HS-5 (cell line): ENCODE measurements around the gene AAR2.

Experiments used
- DNase-seq: peaks from one replicate; pipeline ENCODE4 v3.0.0-alpha.2; 2012; ENCODE audit warnings: low read depth

AAR2 gene

DNA sequence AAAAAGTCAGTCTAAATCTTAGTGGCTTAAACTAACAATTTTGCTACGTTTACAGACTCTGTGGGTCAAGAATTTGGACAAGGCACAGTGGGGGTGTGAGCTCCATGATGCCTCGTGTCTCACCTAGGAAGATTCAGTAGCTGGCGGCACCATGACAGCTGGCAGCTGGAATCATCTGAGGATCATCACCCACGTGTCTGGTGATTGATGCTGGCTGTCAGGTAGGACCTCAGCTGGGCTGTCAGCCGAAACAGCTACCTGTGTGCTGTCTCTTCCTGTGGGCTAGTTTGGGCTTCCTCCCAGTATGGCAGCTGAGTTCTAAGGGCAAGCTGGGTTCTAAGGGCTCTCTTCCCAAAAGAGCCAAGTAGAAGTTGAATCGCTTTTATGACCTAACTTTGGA, 43.5 kb downstream of the AAR2 start:
- DNase-seq, result no peak

DNA sequence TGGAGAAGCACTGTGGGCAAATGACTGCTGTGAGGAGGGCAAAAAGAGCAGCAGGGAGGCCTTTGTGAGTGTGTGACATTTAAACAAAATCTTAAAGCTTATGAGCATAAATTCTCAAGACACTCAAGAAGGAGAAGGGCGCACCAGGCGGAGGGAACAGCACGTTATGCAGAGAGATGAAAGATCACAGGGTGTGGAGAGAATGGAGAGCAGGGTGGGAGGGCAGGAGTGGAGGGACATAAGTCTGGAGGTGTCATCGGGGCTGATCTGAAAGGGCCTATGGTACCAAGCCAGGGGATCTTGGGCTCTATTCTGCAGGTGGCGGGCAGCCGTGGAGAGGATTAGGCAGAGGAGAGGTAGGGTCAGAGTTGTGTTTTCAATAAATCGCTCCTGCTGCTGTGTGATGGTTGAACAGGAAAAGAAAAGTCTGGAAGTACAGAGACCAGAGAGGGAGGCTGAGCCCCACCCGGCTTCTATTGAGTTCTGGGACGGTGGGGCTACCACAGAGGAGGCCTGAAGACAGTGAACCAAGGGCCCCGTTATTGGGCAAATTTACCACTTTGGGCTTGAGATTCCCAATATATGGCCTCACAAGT, 45.6 kb downstream of the AAR2 start:
- DNase-seq, result no peak

DNA sequence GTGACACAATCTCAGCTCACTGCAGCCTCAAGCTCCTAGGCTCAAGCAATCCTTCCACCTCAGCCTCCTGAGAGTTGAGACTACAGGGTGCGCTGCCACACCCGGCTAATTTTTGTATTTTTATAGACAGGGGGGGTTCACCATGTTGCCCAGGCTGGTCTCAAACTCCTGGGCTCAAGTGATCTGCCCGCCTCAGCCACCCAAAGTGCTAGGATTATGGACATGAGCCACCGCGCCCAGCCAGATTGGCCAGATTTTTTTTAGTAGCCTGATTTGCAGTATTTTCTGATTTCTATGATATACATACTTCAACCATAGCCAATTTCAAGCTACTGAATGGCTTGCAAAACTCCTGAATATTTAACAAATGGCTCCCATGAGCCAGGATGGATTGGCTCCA, 48.5 kb downstream of the AAR2 start:
- DNase-seq, result no peak

DNA sequence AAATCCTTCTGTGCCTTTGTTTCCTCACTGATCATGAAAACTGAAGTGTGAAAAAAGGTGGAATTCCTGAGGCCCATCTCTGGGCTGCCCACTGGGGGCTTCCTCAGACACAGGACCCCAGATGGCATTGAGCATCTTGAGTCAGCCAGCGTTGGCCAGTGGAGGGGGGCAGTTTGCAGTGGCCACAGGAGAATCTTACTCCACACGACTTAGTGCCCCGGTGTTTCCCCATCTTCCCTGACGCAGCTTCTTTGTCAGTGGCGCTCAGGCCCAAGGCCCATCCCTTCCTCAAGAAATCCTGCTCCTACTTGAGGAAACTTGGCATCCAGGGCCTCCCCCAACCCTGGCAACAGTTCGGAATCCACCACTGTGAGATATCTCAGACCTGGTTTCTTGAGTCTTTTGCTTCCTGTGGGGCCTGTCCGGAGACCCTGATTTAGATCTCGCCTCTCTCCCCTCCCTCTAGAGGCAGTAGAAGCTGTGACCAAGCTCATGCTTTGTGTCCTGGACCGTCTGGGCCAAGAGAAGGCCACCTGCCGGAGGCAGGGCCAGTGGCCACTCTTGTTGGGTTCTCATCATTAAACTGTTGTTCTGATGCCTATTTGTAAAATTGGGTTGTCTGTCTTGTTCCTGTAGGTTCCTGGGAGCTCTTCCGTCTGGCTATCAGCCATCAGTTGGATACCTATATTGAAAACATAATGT, 49.6 kb downstream of the AAR2 start:
- DNase-seq, result no peak

DNA sequence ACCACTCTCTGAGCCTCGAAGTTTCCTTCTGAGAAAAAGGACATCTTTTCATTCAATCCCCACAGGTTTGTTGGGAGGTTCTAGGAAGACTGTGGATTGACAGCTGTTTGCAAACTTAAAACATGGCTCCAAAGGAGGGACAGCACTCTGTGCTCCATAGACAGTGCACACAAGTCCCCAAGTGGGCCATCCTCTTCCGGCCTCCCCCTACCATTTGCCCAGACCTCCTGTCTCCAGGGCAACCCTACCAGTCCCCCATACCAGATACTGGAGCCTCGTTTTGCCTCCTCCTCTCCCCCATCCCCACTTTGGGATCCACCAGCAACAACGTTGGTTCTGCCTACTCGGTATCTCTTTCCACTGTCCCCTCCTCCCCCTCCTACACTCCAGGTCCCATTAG, 61.4 kb downstream of the AAR2 start:
- DNase-seq, result no peak

DNA sequence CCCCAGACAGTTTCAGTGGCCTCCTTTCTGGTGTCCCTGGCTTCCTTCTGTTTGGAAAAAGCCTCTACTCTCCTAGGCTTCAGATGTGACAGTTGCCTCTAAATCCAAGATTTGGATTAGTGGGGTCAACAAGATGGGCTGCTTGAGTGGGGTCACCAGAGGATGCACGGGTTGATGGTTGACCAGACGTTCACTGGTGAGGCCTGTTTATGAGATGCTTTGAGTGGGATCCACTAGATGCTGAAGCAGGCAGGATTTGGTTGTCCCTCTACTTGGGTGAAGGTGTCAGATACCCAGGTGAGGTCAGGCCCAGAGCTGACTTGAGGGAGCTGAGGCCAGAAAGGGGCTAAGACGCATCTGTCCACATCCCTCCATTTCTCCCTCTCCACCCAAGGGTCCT, 61.8 kb downstream of the AAR2 start:
- DNase-seq, result no peak

DNA sequence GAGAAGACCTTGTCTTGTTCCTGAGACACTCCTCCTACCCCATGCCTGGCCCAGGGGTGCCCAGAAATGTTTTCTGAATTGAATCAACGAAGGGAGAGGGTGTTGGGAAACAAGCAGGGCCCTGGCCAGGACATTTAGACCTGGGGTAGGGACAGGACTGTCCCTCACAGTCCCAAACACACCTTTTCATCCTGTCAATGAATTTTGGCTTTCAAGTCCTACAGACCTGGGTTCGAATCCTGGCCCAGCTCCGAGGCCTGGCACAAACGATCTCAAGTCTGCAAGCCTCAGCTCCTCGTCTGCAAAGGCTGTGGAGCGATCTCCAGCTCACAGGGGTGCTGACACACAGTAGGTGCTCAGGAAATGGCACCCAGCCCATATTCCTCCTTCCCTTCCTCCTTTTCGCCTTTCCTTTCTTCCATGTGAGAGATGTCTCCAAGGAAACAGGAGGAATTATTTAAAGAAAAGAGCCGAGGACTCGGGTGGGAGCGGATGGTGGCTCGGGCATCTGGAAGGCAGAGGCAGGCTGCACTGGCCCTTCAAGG, 62.6 kb downstream of the AAR2 start:
- no peak for DNase-seq

DNA sequence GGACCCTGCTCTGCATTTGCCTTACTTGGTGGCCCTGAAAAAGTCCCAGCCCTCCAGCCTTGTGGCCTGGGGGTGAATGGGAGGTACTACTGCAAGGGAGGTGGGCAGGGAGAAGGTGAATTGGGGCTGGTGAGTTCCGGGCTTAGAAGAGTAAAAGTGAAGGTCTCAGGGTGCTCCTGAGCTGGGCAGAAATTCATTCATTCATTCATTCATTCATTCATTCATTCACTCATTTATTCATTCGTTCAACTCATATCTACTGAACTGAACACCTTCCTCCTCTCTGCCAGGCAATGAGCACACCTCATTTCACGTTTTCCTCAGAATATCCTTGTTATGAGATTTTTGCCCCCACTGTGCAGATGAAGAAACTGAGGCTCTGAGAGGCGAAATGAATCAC, 63.2 kb downstream of the AAR2 start:
- no peak for DNase-seq

DNA sequence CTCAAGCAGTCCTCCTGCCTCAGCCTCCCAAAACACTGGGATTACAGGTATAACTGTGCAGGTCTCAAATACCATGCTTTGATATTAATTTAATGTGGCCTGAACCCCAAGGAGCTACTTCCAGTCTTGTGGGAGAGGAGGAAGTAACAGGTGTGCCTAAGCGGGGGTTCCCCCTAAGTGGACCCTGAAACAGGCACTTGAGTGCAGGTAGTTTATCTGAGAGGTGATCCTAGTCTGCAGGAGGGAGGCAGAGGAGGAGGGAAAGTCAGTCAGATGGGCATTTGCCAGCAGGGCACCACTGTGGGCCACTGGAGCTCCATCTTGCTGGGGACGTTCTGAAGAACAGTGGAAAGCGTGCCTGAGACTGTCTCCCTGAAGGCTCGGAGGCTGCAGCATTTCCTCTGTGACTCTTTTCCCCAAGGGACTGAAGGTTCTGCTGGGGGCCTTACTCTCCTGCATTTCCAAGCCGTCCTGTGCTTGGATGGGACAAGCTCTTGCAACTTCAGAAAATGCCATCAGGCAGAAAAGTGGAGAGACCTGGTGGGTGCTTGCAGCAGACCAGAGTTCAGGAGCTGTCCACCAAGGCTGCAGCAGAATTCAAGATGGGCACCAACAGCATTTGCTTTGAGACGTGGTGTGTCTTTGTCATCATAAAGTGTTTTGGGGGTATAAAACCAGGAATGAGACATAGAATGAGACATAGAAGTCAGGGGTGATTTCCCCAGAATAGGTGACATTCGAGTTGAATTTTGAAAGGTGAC, 65.3 kb downstream of the AAR2 start:
- DNase-seq, result no peak

DNA sequence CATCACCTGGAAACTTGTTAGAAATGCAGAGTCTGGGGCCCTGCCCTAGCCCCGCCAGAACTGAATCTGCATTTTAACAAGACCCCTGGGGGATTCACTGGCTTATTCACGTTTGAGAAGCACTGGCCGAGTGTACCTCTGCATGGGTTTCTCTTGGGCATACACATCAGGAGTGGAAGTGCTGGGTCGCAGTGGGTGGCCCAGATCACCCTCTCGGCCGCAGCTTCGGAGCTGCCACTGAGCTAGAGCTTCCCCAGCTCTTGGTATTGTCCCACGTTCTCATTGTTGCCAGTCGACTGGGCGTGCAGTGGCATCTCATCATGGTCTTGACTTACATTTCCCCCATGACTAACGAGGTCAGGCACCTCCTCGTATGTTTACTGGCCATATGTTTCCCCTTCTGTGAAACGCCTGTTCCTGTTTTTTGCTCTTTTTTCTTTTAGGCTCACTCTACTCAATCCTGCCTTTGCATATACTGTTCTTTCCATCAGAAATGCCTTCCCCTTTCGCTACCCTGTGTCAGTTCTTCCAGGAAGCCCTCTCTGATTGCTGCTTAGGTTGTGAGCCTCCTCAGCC, 66.8 kb downstream of the AAR2 start:
- no peak for DNase-seq

DNA sequence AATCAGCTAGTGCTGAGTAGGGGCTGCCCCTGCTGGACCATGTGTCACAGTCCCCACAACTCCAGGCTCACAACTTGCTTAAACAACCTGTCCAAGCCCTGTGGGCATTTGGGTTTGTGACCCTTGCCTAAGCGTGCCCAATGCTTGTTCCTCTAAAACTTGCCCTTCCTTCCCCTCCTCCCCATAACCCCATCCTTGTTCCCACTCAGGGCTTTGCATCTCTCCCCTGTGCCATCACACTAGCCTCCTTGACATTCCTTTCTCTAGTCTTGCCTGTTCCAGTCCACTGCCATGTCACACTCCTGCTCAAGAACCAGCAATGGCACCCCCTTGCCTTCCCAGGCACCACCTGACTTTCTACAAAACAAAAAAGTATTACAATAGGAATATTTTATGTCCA, 67.6 kb downstream of the AAR2 start:
- no peak for DNase-seq

DNA sequence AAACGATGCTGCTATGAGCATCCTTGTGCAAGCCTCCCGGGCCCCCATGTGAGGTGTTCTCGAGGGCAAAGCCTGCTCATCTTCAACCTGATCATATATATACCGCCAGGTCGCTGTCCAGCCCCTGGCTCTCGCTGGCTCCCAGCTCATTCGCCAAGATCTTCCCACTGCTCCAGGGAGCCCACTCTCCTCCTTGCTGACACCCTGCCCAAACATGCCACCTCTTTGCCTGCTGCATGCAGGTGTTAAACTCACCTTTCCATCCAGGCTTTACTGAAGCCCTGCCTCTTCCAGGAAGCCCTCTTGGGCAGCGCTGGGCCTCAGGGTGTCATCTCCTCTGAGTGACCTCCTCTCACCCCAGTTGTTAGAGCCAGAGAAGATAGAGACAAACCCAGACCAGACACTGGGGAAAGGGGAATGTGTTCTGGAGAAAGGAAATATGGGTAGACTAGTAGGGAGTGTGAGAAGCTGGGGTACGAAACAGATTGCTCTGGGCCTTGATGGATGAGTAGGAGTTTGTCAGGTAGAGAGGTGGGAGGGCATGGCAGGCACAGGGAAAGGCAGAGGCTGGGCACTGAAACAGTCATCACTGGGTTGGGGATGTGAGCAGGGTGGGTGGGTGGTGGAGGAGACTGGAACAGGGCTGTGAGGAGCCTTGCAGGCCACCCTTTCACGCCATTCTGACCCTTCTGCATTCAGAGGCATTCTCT, 68.7 kb downstream of the AAR2 start:
- no peak for DNase-seq

DNA sequence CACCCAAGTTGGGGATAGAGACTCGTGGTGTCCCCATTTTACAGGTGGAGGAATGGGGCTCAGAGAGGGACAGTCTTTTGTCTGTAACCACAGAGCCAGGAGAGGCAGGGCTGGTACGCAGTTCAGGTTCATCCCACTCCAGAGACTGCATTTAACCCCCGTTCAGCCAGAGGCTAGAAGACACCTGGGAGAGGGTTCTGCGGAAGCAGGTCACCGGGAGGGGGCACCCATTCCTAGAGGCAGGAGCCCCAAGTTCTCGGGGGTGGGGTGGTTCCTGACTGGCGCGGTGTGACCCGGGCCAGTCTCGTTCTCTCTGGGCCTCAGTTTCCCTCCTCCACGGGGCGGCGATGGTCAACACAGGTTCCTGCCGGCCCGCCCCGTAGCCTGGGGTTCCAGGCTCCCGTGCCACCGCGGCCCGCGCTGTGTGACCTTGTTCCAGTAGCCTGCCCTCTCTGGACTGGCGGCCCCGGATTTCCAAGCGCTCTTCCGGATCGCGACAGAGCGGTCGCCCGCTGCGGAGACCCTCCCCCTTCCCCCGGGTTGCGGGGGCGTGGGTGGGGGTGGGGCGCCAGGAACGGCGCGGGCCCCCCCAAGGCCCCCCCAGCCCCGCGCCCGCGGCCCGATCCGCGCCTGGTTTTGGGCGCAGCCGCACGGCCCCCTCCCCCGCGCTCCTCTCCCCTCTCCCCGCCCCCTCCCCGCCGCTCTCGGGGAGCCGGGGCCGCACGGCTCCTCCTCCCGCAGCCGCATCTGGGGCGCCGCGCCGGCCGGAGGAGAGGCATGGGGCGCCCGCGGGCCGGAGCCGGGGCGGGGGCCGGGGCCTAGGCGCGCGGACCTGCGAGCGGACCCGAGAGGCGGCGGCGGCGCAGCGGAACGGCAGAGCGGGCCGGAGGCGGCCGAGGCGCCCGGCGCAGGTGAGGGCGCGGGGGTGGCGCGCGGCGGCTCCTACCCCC, 69.6 kb downstream of the AAR2 start, which contains the start of gene DLGAP4:
Gene DLGAP4 (plus strand): TSS at position 738 of the 950 bp plus-strand sequence. CDS start 125,379 bp downstream, outside the sequence.
- DNase-seq, result no peak
